Activated T-cell treated with anti-CD3 and anti-CD28 coated beads for 4 hours (primary cell): ENCODE data around the gene PPDPF.
"Not testable (repeated sequence)": the region's sequence is repeated elsewhere in the genome, so short reads cannot be mapped to it uniquely, and the experiment has no call there.

Experiments used
- DNase-seq: peaks from one replicate; pipeline ENCODE4 v3.0.0-alpha.2; 2020

PPDPF gene

DNA sequence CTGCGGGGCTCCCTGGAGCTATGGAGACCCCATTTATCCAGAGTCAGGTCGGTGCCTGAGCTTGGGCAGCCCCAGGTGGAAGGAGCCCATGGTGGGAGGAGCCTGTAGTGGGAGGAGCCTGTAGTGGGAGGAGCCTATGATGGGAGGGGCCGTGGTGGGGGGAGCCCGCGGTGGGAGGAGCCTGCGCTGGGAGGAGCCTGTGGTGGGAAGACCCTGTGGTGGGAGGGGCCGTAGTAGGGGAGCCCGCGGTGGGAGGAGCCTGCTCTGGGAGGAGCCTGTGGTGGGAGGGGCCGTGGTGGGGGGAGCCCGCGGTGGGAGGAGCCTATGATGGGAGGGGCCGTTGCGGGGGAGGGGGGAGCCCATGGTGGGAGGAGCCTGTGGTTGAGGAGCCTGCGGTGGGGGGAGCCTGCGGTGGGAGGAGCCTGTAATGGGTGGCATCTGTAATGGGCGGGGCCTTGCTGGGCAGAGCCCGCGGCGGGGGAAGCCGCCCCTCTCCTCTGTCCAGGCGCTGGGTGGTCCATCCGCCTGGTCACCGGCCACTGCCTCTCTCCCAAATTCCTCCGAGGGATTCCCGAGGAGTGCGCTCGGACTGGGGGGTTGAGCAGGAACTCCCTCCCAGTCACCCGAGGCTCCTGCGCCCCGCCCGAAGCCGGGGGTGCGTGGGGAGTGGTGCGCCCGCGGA, 32.8 kb downstream of the PPDPF start:
- DNase-seq: peak; percentile 89

DNA sequence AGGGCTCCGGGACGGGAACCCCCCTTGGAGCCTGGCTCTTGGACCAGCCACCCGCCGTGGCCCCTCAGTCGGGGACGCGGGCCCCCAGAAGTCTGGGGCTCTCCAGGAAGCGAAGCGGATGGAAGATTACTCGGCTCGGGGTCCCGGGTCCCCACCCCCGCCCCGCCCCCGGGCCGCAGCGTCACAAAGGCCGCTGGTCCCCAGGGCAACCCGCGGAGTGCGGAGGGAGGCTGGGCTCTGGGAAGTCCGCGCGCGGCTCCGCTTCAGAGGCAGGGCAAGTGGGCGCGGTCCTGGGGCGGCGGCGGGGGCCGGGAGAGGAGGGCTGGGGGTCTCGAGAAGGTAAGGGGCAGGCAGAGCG, 33.3 kb downstream of the PPDPF start, which contains the start of gene FNDC11:
TSS of gene FNDC11 (plus strand) at position 227 of the 358 bp plus-strand sequence. CDS start 1,505 bp downstream, outside the sequence.
- DNase-seq: peak; percentile 42

DNA sequence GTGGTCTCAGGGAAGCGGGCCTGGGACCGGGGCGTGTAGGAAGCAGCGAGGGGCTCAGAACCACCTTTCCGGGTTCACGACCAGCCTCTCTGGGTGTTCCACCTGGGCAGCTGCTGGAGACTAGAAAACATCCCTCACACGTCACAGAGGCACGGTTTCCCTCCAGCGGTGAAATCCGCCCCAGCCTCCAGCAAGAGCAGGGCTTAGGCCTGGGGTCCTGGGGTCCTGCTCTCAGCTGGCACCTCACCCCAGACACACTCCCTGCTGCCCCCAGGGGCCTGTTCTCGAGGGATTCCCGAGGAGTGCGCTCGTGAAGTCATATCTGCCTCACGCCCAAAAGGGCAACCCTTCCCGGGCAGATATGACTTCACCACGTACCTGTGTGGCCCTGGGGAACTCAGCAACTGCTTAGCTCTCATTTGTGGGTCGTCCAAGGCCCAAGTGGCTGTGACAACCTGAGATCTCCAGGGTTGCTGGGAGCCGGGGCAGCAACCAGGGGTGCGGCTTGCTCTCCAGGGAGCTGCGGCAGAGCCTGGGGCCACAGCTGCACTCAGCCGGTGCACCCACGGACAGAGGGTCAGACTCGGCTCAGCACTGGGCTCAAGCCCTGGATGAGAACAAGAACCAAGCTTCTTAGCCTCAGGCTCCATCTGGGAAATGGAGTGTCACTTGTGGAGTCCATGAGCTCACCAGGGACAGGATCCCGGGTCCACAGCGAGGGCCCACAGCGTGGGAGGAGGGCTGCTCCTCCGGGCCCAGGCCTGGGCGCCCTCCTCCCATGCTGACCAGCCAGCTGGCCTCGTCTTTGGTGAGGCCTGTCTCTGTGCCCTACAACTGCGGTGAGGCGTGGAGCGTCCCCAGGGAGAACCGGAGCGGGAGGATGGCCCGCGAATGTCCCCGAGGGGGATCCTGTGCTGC, 34.1 kb downstream of the PPDPF start:
- no peak for DNase-seq

DNA sequence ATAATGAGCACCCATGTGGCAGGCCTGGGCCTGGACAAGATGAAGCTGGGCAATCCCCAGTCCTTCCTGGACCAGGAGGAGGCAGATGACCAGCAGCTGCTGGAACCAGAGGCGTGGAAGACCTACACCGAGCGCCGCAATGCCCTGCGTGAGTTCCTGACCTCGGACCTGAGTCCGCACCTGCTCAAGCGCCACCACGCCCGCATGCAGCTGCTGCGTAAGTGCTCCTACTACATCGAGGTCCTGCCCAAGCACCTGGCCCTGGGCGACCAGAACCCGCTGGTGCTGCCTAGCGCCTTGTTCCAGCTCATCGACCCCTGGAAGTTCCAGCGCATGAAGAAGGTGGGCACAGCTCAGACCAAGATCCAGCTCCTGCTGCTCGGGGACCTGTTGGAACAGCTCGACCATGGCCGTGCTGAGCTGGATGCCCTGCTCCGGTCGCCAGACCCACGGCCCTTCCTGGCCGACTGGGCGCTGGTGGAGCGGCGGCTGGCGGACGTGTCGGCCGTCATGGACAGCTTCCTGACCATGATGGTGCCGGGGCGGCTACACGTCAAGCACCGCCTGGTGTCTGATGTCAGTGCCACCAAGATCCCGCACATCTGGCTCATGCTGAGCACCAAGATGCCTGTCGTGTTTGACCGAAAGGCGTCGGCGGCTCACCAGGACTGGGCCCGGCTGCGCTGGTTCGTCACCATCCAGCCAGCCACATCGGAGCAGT, 35.3 kb downstream of the PPDPF start:
- DNase-seq: no peak

DNA sequence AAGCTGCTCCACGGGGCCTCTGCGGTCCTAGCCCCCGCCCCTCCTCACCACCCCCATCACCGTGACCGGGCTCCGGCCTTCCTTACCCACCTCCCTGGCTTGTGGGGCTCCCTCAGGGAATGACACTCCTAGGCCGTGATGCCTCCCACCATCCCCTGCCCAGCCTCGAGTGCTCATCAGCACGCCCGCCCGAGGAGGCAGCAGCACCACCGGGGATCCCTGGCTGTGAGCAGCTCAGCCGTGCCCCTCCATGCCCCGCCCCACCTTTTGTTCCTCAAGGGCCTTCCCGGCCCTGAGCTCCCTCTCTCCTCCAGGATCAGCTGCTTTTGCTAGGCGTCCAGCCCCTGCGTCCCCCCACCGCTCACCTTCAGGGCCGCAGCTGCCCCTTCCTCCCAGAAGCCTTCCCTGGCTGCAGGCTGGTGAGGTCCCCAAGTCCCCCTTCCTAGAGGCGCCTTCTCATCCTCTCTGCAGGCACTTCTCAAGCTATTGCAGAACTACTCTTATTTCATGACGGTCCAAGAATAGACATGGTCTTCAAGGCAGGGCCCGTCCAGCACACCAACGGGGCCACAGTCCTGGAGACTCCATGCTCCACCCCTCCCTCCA, 36.4 kb downstream of the PPDPF start:
- DNase-seq: no peak

DNA sequence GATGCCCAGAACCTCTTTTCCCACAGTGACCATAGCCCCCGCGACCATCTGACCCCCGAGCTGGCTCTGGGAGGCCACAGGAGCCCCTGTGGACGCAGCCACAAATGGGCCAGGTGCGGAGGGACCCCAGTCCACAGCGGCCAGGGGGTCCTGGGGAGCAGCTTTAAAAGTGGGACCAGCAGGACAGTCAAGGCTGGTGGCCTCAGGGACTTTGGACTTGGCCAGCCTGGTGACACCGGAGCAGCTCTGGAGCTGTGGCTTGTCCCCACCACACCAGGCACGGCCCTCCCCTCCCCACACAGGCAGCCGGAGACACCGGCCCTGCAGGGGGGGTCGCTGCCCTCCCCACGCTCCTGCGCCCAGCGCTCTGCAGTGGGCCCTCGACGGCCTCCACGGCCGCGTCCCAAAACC, 36.9 kb downstream of the PPDPF start:
- DNase-seq: no peak

DNA sequence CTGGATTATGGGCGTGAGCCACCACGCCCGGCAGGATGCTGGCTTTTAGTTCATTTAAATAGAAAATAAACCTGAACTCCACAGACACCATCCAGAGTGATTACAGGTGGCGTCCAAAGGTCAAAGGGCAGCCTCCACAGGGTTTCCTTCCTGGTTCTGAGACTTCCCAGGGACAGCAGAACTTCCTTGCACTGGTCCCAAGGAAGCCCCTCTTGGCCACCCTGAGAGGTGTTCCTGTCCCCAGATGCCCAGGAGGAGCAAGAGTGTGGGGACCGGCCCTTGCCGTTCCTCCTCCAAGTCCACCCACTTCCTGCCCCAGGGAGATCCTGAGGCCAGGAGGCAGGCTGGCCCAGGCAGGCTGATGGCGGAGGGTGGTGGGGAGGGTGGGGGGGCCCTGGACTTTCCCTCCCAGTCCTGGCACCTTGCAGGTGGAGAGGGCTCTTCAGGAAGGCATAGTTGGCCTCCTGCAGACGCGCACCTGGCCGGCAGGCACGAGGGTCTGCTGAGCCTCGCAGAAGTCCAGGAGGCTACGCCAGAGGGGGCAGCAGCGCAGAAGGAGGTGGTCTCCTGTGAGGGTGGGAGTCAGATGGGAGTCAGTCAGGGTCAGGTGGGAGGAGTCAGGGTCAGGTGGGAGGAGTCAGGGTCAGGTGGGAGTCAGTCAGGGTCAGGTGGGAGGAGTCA, 38.4 kb downstream of the PPDPF start:
- no peak for DNase-seq

DNA sequence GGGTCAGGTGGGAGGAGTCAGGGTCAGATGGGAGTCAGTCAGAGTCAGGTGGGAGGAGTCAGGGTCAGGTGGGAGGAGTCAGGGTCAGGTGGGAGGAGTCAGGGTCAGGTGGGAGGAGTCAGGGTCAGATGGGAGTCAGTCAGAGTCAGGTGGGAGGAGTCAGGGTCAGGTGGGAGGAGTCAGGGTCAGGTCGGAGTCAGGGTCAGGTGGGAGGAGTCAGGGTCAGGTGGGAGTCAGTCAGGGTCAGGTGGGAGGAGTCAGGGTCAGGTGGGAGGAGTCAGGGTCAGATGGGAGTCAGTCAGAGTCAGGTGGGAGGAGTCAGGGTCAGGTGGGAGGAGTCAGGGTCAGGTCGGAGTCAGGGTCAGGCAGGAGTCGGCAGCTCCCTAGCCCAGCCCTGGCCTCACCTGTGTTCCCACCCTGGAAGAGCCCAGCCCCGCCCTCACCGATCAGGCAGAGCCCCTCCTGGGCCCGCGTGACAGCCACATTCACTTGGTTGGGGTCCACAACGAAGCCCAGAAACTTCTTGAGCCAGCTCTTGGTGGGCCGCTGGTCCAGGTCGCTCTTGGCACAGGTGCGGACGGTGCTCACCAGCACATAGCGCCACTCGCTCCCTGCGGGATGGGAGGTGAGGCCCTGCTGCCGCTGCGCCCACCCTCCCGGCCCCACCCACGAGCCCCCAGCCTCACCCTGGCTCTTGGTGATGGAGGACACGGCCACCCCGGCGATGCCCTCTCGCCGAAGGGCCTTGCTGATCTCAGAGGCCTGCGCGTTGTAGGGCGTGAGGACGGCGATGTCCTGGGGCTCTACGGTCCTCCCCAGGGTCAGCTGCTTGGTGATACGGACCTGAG, 39.1 kb downstream of the PPDPF start:
- DNase-seq: not testable (repeated sequence)

DNA sequence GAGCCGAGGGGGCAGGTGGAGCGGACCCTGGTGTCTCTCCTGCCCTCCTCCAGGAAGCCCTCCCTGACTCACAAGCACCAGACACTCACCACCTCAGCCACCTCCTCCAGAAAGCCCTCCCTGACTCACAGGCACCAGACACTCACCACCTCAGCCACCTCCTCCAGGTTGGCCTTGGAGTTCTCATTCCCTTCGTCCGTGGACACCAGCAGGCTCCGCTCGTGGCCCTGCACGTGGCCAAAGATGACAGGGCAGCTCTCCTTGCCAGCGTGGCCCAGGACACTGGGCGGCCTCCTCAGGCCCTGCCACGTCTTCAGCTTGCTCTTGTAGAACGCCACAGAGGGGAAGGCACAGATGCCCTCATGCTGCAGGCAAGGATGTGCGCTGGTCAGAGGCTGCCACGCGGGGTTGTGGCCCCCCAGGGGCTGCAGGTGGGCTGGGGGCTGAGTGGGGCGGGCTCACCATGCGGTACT, 39.8 kb downstream of the PPDPF start:
- DNase-seq: no peak

DNA sequence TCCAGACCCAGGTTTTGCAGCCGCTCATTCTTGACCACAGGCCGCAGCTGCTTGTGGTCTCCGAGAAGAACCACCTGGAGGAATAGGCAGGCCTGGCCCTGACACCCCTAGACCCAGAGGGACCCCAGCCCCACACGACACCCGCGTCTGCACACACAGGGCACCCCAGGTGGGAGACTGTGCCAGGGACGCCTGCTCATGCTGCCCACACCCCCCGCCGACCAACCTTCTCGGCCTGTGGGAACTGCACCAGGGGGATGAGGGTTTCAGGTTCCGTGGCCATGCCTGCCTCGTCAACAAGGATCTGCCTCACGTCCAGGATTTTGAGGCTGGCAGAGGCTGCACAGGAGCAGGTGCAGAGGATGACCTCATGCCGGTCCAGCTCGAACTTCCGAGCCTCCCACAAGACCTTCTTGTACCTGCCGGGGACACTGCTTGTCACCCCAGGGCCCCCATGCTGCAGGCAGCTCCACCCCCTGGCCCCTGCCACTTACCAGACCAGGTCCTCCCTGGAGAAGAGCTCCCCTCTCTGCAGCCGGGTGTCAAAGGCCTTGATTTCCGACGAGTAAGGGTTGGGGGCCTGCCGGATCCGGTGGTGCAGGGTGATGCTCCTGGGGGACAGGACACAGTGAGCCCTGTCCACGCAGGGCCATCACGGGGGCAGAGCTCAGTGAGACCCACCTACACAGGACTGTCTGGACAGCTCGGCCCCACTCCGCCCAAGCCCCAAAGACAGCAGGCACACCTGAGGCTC, 40.5 kb downstream of the PPDPF start:
- DNase-seq: no peak

DNA sequence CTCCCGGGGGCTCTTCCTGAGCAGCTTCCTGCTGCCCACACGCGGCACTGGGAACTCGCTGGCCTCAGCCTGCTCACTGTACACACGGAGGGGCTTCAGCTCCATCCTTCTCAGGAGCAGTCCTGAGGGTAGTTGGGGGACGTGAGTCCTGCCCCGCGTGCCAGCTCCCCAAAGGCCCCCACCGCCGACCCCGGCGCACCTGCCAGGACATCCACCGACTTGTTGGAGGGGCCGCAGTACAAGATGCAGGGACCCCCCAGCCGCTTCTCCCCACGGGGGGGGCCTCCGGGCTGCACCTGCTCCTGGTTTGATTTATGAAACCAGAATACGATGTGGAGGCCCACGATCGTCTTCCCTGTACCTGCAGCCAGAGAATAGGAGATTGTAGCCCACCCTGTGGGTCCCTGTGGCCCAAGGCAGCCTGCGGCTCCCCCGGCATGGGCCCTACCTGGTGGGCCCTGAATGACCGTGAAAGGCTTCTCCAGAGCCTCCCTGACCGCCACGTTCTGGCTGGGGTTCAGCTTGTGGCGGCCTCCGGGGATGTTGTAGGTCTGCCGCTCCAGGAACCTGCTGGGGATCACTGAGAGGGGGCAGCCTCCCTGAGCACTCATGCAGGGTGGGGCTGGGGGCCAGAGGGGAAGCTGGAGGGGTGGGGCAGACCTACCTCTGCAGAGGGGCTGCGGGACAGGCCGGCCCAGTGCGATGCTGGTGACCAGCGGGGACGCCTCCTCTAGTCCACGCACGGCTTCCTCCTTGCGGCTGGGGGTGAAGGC, 41.2 kb downstream of the PPDPF start:
- DNase-seq: no peak

DNA sequence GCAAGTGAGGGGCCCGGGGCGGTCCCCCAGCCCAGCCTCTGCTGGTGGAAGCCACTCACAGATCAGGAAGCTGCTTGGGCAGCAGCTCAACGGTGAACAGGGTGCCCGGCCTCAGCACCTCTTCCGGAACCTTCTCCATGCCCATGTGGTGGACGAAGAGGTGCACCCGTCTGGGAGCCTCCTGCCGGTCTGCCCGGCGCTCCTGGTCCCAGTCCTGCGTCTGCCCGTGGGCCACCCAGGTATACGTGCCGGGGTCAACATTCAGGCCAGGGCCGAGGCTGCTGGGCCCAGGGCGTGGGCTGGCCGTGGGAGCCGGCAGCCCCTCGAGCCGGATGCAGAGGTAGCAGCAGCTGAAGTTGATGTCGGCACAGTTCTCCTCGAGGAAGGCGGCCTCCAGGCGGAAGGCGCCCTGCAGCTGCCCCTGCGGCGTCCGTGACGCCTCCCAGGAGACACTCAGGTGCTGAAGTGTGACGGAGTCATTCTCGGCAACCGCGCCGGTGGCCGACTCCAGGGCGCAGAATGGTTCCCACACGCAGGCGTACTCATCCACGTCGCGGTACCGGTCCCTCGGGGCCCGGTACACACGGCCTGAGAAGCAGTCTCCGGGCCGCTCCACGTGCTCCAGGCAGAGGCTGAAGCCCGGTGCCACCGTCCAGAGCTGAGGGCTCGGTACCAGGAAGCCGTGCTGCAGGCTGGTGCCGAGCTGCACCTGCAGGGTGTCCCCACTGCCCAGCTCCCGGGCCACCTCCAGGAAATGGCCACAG, 42.1 kb downstream of the PPDPF start:
- no peak for DNase-seq

DNA sequence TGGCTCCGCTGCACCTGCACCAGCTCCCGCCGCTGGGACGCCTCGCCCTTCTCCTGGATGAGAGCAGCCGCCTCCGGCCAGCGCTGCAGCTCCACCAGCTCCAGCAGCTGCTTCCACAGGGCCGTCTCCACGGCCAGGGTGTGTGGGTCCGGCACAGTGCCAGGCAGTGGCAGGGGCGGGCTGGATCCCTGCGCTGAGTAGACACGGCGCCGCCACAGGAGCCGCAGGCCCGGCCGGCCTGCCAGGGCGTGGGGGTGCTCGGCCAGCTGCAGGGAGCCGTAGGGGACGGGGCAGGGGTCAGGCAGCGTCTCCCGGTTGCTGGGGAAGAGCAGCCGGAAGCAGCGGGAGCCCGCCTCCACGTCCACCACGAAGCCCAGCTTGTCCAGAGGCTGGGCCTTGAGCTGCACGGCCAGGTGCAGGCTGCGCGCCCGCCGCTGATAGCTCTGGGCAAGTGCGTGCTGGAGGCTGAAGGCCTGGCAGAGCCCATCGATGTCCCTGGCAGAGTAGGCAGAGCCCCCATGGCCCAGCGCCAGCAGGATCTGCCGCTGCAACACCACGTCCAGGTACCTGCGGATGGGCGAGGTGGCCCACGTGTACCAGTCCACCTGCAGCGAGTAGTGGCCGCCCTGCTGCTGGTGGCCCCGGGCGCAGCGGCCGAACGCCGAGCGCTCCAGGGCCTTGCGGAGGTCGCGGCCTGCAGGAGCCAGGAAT, 42.8 kb downstream of the PPDPF start:
- DNase-seq: no peak

DNA sequence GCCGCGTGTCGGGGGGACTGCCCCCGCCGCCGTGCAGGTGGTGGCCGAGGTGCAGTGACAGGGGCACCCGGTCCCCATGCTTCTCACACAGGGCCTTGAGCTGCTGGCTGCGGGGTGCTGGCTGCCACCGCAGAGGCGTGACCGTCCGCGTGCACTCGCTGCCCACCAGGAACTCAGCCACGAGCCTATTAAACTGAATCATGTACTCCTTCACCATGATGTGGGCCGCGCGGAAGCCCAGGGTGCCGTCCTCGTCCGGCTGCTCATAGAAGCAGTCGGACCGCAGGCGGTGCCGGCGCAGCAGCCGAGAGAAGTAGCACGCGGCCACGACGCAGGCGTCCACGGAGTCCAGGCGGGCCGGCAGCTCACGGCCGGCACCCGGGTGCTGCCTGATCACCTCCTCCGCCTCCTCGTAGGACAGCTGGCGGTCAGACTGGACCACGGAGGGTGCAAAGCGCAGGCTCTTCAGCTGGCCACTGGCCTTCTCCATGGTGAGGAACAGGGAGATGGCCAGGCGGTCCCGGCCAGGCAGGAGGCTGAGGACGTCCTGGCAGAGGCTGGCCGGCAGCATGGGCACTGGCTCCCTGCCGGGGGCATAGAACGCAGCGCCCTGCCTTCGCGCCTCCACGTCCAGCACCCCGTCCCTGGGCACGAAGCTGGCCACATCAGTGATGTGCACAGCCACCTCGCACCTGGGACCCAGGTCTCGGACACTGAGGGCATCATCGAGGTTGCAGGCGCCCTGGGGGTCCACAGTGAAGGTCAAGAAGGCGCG, 43.7 kb downstream of the PPDPF start:
- no peak for DNase-seq

DNA sequence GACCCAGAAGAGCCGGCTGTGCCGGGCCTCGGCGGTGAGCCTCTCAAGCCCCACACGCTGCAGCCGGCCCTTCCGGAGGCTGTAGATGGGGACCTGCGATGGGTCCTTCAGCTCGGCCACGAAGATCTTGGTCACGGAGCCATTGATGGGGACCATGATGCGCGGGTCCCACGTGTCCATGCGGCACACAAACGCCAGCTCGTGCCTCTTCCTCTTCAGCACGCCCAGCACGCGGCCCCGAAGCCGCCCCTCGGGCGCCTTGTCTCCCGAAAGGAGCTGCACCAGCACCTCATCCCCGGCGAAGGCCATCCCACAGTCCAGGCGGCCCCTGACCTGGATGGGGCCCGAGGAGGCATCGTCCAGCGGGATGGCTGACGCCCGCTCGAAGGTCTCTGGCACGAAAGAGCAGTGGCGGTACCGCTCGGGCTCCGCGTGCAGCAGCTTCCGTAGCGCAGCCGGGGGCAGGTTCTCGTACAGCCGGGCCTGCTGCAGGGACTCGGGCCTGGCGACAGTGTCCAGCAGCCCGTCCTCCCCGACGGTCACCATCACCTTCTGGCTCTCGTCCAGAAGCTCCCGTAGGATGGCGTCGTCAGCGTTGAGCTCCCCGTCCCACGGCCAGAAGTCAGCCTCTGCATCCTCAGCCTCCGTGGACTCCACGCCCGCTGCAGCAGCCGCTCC, 44.6 kb downstream of the PPDPF start:
- DNase-seq: no peak

DNA sequence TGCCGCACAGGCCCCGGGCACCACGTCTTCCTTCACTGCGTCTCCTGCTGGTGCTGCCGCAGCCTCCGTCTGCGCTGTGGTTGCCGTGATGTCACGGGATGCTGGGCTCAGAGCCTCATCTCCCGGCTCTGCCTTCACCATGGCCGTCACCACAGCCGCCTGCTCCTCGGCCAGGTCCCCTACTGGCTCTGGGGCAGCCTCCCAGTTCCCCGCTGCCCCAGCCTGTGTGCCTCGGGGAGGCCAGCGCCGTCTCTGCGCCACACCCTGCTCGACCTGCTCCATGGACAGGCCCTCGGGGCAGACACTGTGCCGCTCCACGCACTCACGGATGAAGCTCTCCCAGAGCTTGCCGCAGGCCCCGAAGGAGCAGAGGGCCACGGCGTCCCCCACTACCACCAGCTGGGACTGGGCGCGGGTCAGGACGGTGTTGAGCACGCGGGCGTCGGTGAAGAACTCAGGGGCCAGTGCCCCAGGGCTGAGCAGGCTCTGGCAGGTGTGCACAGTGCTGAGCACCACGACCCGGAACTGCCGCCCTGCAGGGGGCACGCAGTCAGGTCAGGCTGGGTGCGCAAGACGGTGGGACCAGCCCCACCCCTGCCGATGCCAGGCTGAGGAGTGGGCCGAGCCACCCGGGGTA, 45.3 kb downstream of the PPDPF start:
- no peak for DNase-seq
